Measurements from ENCODE around the gene SDC4.

The SDC4 gene

GRCh38 chr20:45316150-45317080 is 31.8 kb downstream of the SDC4 start:
- no peak for DNase-seq

- DNase-seq = no peak
Measured at GRCh38 chr20:45315672-45316071, 32.6 kb downstream of the SDC4 start.

GRCh38 chr20:45313943-45314342 is 34.3 kb downstream of the SDC4 start:
- no peak for DNase-seq

DNA sequence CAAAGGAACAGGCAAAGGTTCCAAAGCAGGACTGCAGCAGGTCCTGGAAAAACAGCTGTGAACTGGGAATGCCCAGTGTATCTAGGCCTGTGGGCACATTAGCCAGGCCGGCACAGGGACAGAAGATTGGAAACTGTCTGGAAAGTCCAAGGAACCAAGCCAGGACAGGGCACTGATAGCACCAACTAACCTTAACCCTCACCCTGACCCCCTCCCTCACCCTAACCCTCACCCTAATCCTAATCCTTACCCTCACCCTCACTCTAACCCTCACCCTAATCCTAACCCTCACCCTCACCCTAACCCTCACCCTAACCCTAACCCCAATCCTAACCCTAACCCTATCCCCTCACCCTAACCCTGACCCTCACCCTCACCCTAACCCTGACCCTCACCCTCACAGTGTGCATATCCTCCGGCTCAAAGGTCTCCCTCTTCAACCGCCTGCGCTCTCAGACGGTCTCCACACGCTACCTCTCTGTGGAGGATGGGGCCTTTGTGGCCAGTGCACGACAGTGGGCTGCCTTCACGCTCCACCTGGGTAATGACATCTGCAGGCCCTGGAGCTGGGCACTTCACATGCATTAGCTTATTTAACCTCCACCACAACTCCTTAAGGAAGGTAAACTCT is 35.0 kb downstream of the SDC4 start:
- DNase-seq = no peak

DNA sequence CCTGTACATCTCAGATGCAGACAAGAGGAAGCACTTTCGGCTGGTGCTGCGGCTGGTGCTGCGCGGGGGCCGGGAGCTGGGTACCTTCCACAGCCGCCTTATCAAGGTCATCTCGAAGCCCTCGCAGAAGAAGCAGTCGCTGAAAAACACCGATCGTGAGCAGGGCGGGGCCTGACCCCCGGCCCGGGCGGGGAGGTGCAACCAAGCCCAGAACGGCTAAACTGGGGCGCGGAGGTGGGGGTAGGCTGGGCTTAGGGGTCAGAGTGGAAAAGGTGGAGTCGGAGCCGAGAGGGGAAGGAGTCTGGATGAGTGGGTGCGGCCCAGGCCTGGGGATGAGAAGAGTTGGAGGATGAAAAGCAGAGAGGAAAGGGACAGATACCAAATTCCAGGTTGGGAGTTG is 36.0 kb downstream of the SDC4 start:
- no peak for DNase-seq

GRCh38 chr20:45311589-45312211 is 36.5 kb downstream of the SDC4 start:
- peak; percentile 52 to 57 for DNase-seq

DNA sequence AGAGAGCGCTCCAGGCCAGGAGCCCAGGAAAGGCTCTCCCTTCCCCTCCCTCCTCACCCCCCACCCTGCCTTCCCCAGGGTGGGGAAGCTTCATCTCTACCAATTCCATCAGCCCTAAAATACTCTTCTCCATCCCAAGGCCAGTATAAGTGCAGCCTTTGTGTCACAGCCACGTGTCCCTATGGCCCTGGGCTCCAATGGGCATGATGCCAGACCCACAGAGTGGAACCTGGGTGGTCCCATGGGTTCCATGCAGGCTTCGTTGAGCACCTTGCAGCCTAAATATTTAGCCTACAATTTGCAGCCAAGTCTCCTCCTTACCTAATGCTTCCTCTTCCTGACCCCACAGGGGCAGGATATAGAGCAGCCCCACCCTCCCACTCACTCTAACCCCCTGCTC is 39.1 kb downstream of the SDC4 start:
- DNase-seq = no peak

DNA sequence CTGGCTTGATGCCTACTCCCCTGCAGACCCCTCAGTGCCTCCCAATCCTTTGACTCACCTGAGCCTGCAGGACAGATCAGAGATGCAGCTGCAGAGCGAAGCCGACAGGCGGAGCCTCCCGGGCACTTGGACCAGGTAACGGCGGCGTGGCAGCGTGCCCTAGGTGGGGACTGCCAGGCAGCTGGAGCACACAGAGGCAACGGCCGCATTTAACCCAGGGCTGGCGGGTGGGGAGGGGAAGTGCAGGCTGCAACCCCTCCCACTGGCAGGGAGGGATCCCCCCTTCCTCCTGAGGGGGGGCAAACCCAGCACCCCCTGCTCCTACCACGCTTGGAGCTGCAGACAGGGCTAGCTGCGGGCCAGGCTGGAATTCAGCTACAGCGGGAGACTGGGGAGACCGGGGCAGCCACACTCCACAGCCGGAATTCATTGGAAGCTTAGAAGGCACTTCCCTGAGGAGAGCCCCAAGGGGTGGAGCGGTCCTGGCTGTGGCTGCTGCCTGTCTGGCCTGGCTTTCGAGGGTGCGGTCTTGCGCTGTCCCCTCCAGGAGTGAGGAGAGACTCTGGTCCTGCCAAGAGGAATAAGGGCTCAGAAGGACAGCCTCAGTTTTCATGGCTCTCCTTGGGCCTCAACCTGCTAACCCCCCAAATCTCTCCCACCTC is 40.0 kb downstream of the SDC4 start, which contains the start of gene MATN4:
Gene MATN4, minus strand, starts transcription at position 183 of the 662 bp plus-strand sequence. CDS start 2,717 bp downstream, outside the sequence.
- DNase-seq = no peak

DNA sequence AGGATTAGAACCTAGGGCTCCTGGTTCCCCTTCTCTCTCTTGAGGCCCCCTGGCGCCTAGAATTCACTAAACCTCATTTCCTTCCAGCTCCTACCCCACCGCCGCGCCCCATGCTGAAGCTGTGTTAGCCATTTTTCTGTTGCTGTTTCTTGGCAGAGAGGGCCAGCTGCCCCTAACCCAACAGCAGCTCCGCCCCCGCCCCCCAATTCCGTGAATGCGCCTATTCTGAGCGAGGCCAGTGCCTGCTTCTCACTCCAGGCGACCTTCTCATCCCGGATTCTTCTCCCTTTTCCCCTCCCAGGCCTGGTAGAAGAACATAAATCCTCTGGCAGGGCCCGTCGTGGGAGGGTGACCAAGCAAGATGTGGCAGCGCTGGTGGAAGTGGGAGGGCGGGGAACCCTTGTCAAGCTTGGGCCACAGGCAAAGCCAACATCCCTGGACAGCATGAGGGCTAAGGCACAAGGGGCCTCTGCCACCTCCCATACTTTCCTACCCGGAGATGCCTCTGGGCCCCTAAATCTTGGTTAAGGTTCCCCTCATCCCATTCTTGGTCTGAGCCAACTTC is 41.1 kb downstream of the SDC4 start:
- no peak for DNase-seq

DNA sequence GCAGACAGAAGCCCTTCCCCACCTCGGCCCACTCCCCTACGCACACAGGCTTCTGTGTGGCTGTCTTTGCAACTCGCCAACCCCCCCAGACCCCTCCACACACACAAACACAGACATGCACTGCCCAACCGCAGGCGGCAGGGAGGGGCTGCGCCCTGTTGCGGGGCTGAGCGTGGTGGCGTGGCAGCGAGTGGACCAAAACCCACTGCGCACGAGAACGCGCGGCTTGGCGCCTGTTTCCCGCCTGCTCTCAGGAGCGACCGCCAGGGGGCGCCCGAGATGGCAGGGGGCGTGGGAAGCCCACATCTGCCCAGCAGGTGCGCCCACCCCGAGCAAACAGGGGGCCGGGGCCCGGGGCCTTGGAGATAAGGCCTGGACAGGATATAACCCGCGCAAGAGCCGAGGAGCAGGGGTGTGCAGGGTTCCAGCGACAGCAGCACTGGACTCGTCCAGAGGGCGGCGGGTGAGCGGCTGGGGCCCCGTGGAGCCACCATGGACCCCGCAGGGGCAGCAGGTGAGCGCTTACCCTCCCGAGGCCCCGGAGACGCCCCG is 41.7 kb downstream of the SDC4 start, which contains the start of gene RBPJL:
Gene RBPJL, plus strand, starts transcription at position 410 of the 552 bp plus-strand sequence. Its CDS starts 83 bp downstream, at position 493.
- DNase-seq = peak in 1 of 2 donors; percentile 24

GRCh38 chr20:45305262-45305661 is 43.0 kb downstream of the SDC4 start:
- DNase-seq = no peak

GRCh38 chr20:45304464-45304999 is 43.7 kb downstream of the SDC4 start:
- no peak for DNase-seq

GRCh38 chr20:45303586-45304463 is 44.4 kb downstream of the SDC4 start:
- DNase-seq = no peak

GRCh38 chr20:45301824-45302271 is 46.4 kb downstream of the SDC4 start:
- DNase-seq = no peak

GRCh38 chr20:45300961-45301360 is 47.3 kb downstream of the SDC4 start:
- no peak for DNase-seq

GRCh38 chr20:45299786-45300185 is 48.4 kb downstream of the SDC4 start:
- DNase-seq = no peak

- no peak for DNase-seq
Measured at GRCh38 chr20:45297786-45298497, 50.3 kb downstream of the SDC4 start.

GRCh38 chr20:45294659-45295058 is 53.6 kb downstream of the SDC4 start:
- DNase-seq = no peak

- DNase-seq = no peak
Measured at GRCh38 chr20:45294003-45294368, 54.2 kb downstream of the SDC4 start.

All from activated CD4-positive, alpha-beta T cell treated with anti-CD3 and anti-CD28 coated beads for 4 hours (primary cell).